Glutamatergic neuron (in vitro differentiated cells): ENCODE data around the gene DNMT3L. TPM values are rescaled to one million over a fixed set of nuclear protein-coding genes. Genes with fewer than 3 reads are reported as not detected.
"Not testable (repeated sequence)": the region's sequence is repeated elsewhere in the genome, so short reads cannot be mapped to it uniquely, and the experiment has no call there.

Experiments
- DNase-seq: peaks from one replicate; pipeline ENCODE4 v3.0.0; 2022
- H3K27ac Mint-ChIP-seq: one replicate; pipeline ENCODE4 v1.8.0; 2020; ENCODE audit warnings: mild to moderate bottlenecking, mixed read lengths, inconsistent platforms; ENCODE audit not compliant: unreplicated experiment
- H3K27me3 Mint-ChIP-seq: one replicate; pipeline ENCODE4 v1.8.0; 2020; ENCODE audit warnings: mild to moderate bottlenecking, moderate library complexity, mixed read lengths, inconsistent platforms; ENCODE audit not compliant: unreplicated experiment
- H3K36me3 Mint-ChIP-seq: one replicate; pipeline ENCODE4 v1.8.0; 2020; ENCODE audit warnings: mild to moderate bottlenecking, mixed read lengths, inconsistent platforms; ENCODE audit not compliant: unreplicated experiment
- H3K4me1 Mint-ChIP-seq: one replicate; pipeline ENCODE4 v1.8.0; 2020; ENCODE audit warnings: mild to moderate bottlenecking, low read depth, mixed read lengths, inconsistent platforms; ENCODE audit not compliant: unreplicated experiment
- H3K4me3 Mint-ChIP-seq: one replicate; pipeline ENCODE4 v1.8.0; 2020; ENCODE audit warnings: mild to moderate bottlenecking, mixed read lengths, inconsistent platforms; ENCODE audit not compliant: unreplicated experiment
- H3K9me3 Mint-ChIP-seq: one replicate; pipeline ENCODE4 v1.8.0; 2020; ENCODE audit warnings: mild to moderate bottlenecking, moderate library complexity, mixed read lengths, inconsistent platforms; ENCODE audit not compliant: unreplicated experiment
- total RNA-seq: library from RNA; stranded (reverse); fragmentation: NEBNext Ultra II Directional; extraction: Animal tissue kit (Norgen Biotek cat#: 25700); gene quantifications from one replicate; pipeline ENCODE4 v1.2.1, GENCODE V29; 2021; ENCODE audit not compliant: unreplicated experiment
- TF ChIP-seq, protein P1 (sequence below): fragments of 200-600 bp; sonication (generic); IDR thresholded peaks from one replicate; pipeline ENCODE4 v1.5.0; 2021; ENCODE audit not compliant: partially characterized antibody, unreplicated experiment

Gene DNMT3L
- total RNA-seq, 1 donor from 2014 or later: not detected

DNA sequence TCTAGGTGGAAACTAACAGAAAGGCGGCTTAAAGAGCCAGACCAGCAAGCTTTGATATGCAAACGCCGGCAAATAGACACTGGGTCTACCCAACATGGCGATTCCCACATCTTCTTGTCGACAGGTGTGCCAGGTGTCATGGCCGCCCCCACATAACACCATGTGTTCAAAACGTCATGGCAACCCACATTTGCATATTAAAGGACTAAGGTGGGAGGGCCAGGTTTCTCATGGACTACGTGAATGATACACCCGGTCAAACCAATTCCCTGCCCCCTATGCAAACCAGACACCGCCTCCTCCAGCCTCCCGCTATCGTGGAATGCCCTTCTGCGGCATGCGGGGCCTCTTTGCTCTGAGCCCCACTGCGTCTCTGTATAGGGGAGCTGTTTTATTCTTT, 62.2 kb downstream of the DNMT3L start:
- no peaks in the 10 kb centered on the region for H3K4me1 Mint-ChIP-seq
- no peaks in the 10 kb centered on the region for H3K27me3 Mint-ChIP-seq
- H3K4me3 Mint-ChIP-seq: no peak overlapping the region
- DNase-seq: no peak
- TF ChIP-seq, protein P1, sequence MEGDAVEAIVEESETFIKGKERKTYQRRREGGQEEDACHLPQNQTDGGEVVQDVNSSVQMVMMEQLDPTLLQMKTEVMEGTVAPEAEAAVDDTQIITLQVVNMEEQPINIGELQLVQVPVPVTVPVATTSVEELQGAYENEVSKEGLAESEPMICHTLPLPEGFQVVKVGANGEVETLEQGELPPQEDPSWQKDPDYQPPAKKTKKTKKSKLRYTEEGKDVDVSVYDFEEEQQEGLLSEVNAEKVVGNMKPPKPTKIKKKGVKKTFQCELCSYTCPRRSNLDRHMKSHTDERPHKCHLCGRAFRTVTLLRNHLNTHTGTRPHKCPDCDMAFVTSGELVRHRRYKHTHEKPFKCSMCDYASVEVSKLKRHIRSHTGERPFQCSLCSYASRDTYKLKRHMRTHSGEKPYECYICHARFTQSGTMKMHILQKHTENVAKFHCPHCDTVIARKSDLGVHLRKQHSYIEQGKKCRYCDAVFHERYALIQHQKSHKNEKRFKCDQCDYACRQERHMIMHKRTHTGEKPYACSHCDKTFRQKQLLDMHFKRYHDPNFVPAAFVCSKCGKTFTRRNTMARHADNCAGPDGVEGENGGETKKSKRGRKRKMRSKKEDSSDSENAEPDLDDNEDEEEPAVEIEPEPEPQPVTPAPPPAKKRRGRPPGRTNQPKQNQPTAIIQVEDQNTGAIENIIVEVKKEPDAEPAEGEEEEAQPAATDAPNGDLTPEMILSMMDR: no peak
- no peak overlapping the region for H3K27ac Mint-ChIP-seq
- no peaks in the 10 kb centered on the region for H3K9me3 Mint-ChIP-seq
- H3K36me3 Mint-ChIP-seq: no peaks in the 10 kb centered on the region

DNA sequence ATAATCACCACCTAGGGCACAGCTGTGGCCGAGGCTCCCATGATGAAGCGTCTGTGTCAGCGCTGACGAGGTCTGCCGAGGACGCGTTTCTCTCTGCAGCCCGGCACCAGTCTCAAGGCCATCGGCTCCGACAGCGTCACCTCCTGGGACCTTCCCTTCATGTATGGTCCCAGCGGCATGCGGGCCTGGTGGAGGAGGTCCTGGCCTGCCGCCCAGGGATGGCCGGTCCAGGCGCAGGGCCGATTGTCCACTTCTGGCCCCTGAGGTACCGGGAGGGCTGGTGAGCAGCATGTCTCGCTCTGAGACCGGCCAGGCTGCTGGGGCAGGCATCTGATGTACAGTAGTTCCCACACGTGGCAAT, 64.6 kb downstream of the DNMT3L start:
- H3K27ac Mint-ChIP-seq, H3K36me3 Mint-ChIP-seq, H3K4me3 Mint-ChIP-seq, H3K27me3 Mint-ChIP-seq, H3K4me1 Mint-ChIP-seq, DNase-seq, H3K9me3 Mint-ChIP-seq: not testable (repeated sequence)

Other genes starting within 250 kb of the DNMT3L start
- 48.4 TPM for gene TRAPPC10, start 249.6 kb downstream of the DNMT3L start, total RNA-seq
- 22.1 TPM for gene PWP2, start 154.5 kb downstream of the DNMT3L start, total RNA-seq
- gene GATD3, start 128.2 kb downstream of the DNMT3L start, total RNA-seq: 64.6 TPM
- 0.37 TPM for gene ICOSLG, start 21.0 kb downstream of the DNMT3L start, total RNA-seq
- gene AIRE, start 24.0 kb upstream of the DNMT3L start, total RNA-seq: not detected
- gene PFKL, start 38.2 kb upstream of the DNMT3L start, total RNA-seq: 48.6 TPM
- gene CFAP410, start 77.5 kb upstream of the DNMT3L start, total RNA-seq: 20.6 TPM
- not detected for gene TRPM2, start 91.7 kb upstream of the DNMT3L start, total RNA-seq
- 5.8 TPM for gene LRRC3, start 193.6 kb upstream of the DNMT3L start, total RNA-seq